Lower leg skin (tissue), 4 donors: ENCODE measurements around the gene ANKRD40CL. TPM values are rescaled to one million over a fixed set of nuclear protein-coding genes. Genes with fewer than 3 reads are reported as not detected.

Experiments
- DNase-seq, 2 donors: peaks; one replicate each; pipeline ENCODE4 v3.0.0-alpha.2; 2019; ENCODE audit warnings: low spot score in 2 of 2
- H3K4me3 ChIP-seq: fragments of 200-600 bp; sonication (generic); 2 replicates; pipeline ENCODE4 v1.5.1; 2017; ENCODE audit warnings: mild to moderate bottlenecking, low read depth; ENCODE audit not compliant: poor library complexity, severe bottlenecking
- POLR2A ChIP-seq, 2 donors: fragments of 450-650 bp; IDR thresholded peaks; one replicate each; pipeline ENCODE4 v1.6.1; 2016 to 2017; ENCODE audit warnings: antibody characterized with exemption in 2 of 2, mild to moderate bottlenecking in 1 of 2, moderate library complexity in 1 of 2
- WGBS, 2 donors: methylation state at CpG; one replicate each; pipeline ENCODE4 v1.1.5; 2018; 5-methylcytosine and 5-hydroxymethylcytosine counted together
- intact Hi-C: fragments of 100-400 bp; cut with DNase I; formaldehyde crosslinking; loops from one replicate; pipeline ENCODE4 v1.15.0; 2023; ENCODE audit warnings: low total_unique reads
- total RNA-seq, 4 donors: library from RNA; depleted of rRNA; stranded (reverse); fragments of >200 nt; gene quantifications; one replicate each; pipeline ENCODE4 v1.1.0, GENCODE V29; 2016
- TF ChIP-seq, protein P1 (sequence below), 3 donors: fragments of 450-650 bp; IDR thresholded peaks; one replicate each; pipeline ENCODE4 v1.5.1; 2016; ENCODE audit warnings: antibody characterized with exemption in 3 of 3, mild to moderate bottlenecking in 3 of 3, moderate library complexity in 2 of 3

Gene ANKRD40CL
- total RNA-seq, 4 donors from 2014 or later = not detected

GRCh38 chr17:50762177-50762576 lies 5.1 kb downstream of the ANKRD40CL start:
- DNase-seq = no peak
- 92% methylated on average over 2 of the region's 2 CpGs for WGBS, 2 donors
- TF ChIP-seq POLR2A (IDR thresholded peaks at IDR 0.05) = no peak
- TF ChIP-seq, protein P1, sequence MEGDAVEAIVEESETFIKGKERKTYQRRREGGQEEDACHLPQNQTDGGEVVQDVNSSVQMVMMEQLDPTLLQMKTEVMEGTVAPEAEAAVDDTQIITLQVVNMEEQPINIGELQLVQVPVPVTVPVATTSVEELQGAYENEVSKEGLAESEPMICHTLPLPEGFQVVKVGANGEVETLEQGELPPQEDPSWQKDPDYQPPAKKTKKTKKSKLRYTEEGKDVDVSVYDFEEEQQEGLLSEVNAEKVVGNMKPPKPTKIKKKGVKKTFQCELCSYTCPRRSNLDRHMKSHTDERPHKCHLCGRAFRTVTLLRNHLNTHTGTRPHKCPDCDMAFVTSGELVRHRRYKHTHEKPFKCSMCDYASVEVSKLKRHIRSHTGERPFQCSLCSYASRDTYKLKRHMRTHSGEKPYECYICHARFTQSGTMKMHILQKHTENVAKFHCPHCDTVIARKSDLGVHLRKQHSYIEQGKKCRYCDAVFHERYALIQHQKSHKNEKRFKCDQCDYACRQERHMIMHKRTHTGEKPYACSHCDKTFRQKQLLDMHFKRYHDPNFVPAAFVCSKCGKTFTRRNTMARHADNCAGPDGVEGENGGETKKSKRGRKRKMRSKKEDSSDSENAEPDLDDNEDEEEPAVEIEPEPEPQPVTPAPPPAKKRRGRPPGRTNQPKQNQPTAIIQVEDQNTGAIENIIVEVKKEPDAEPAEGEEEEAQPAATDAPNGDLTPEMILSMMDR (IDR thresholded peaks at IDR 0.05) = no peak
- intact Hi-C loops = no loop called here
- no peak overlapping the region for H3K4me3 ChIP-seq

DNA sequence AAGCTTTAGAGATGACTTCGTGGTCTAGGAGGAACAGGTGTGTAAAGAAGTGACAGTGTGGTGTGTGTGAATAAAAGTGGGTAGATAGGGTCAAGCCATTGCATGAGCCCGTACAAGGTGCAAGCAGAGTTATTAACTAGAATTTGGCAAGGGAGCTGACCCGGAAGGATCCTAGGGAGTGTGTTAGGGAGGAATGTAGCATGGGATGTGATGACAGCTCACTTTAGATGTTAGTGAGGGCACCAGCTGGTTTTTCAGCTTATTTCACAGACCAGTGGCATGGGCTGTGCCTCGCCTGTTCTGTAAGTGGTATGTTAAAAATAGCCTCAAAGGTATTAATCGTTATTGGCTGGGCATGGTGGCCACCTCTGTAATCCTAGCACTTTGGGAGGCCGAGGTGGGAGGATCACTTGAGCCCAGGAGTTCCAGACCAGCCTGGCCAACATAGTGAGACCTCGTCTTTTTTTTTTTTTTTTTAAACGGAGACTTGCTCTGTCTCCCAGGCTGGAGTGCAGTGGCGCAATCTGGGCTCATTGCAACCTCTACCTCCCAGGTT lies 8.3 kb downstream of the ANKRD40CL start:
- TF ChIP-seq, protein P1 (IDR thresholded peaks at IDR 0.05) = no peak
- no peak for TF ChIP-seq POLR2A (IDR thresholded peaks at IDR 0.05)
- 56 to 59% methylated on average over 9 of the region's 9 CpGs for WGBS, 2 donors
- H3K4me3 ChIP-seq = no peak overlapping the region
- intact Hi-C loops = no loop called here
- no peak for DNase-seq

DNA sequence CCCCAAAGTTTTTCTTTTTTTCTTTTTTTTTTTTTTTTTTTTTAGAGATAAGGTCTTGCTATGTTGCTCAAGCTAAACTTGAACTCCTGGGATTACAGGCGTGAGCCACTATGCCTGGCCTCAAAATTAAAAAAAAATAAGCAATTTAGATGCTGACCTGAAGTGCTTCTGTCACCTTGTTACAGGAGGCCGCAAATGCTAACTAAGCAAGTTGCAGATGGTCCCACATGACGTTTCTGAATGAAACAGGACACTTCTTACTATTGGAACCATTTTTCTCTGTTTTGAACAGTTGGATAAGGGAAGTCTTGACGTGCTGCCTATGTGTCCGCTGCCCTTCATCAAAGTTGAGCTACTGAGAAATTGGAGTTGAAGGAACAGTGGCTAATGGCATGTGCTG lies 8.8 kb downstream of the ANKRD40CL start:
- TF ChIP-seq, protein P1 (IDR thresholded peaks at IDR 0.05) = no peak
- no peak for TF ChIP-seq POLR2A (IDR thresholded peaks at IDR 0.05)
- 65 to 66% methylated on average over 5 of the region's 5 CpGs for WGBS, 2 donors
- DNase-seq = no peak
- no peak overlapping the region for H3K4me3 ChIP-seq
- intact Hi-C loops = no loop called here

GRCh38 chr17:50754521-50754920 lies 12.8 kb downstream of the ANKRD40CL start:
- no peak overlapping the region for H3K4me3 ChIP-seq
- 60 to 61% methylated on average over 2 of the region's 2 CpGs for WGBS, 2 donors
- intact Hi-C loops = no loop called here
- DNase-seq = no peak
- TF ChIP-seq POLR2A (IDR thresholded peaks at IDR 0.05) = no peak
- TF ChIP-seq, protein P1 (IDR thresholded peaks at IDR 0.05) = no peak

- no peak overlapping the region for H3K4me3 ChIP-seq
- WGBS, 2 donors = 94 to 95% methylated on average over 6 of the region's 6 CpGs
- intact Hi-C loops = no loop called here
These were observed 18.1 kb downstream of the ANKRD40CL start for GRCh38 chr17:50749245-50749644.

More at GRCh38 chr17:50749245-50749644, 18.1 kb downstream of the ANKRD40CL start:
- no peak for TF ChIP-seq POLR2A (IDR thresholded peaks at IDR 0.05)
- TF ChIP-seq, protein P1 (IDR thresholded peaks at IDR 0.05) = no peak
- no peak for DNase-seq
